Measurements from ENCODE around the gene MFSD2A. TPM values are rescaled to one million over a fixed set of nuclear protein-coding genes. Genes with fewer than 3 reads are reported as not detected.
"Not testable (repeated sequence)": the region's sequence is repeated elsewhere in the genome, so short reads cannot be mapped to it uniquely, and the experiment has no call there.

The MFSD2A gene
- total RNA-seq, 1 donor from 2014 or later: 47.8 TPM

DNA sequence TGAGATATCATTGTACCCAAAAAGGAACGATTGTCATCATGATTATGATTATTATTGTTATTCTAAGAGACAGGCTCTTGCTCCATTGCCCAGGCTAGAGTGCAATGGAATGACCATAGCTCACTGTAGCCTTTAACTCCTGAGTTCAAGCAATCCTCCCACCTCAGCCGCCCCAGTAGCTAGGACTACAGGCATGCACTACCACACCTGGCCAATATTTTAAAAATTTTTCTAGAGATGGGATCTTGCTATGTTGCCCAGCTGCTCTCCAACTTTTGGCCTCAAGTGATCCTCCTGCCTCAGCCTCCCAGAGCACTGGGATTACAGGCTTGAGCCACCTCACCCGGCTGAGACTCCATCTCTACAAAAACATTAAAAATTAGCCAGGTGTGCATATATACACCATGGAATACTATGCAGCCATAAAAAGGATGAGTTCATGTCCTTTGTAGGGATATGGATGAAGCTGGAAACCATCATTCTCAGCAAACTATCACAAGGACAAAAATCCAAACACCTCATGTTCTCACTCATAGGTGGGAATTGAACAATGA is 52.6 kb downstream of the MFSD2A start:
- H3K27ac Mint-ChIP-seq; H3K9me3 Mint-ChIP-seq; DNase-seq (ENCODE audit: low spot score); H3K36me3 Mint-ChIP-seq (ENCODE audit: low read depth); H3K4me1 Mint-ChIP-seq (ENCODE audit: low read depth); H3K4me3 Mint-ChIP-seq (ENCODE audit: low read depth); intact Hi-C loops (cut with micrococcal nuclease): not testable (repeated sequence)
- peaks cover 19% of the 10 kb centered on the region for H3K27me3 Mint-ChIP-seq (ENCODE audit: low read depth)

DNA sequence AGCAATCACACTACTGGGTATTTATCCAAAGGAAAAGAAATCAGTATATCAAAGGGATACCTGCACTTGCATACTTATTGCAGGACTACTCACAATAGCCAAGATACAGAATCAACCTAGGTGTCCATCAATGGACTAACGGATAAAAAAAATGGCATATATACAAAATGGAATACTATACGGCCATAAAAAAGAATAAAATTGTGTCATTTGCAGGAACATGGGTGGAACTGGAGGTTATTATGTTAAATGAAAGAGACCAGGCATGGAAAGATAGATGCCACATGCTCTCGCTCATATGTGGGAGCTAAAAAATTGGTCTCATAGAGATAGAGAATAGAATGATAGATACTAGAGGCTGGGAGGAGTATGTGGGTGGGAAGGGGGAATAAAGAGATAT is 56.3 kb downstream of the MFSD2A start:
- intact Hi-C loops (cut with micrococcal nuclease): no loop called here
- Mint-ChIP-seq H3K27ac (no peak overlapping the region), H3K27me3 (ENCODE audit: low read depth) (peaks cover 3% of the 10 kb centered on the region), H3K9me3 (peaks cover 9% of the 10 kb centered on the region), H3K4me1 (ENCODE audit: low read depth) (peaks cover 8% of the 10 kb centered on the region), H3K36me3 (ENCODE audit: low read depth) (no peaks in the 10 kb centered on the region), H3K4me3 (ENCODE audit: low read depth) (no peak overlapping the region)
- no peak for DNase-seq (ENCODE audit: low spot score)

- Mint-ChIP-seq H3K9me3 (peaks cover 9% of the 10 kb centered on the region), H3K36me3 (ENCODE audit: low read depth) (no peaks in the 10 kb centered on the region), H3K4me3 (ENCODE audit: low read depth) (no peak overlapping the region), H3K27ac (no peak overlapping the region), H3K4me1 (ENCODE audit: low read depth) (peaks cover 10% of the 10 kb centered on the region), H3K27me3 (ENCODE audit: low read depth) (peaks cover 9% of the 10 kb centered on the region)
- no peak for DNase-seq (ENCODE audit: low spot score)
- intact Hi-C loops (cut with micrococcal nuclease): loop anchor here (2.0 kb wide), 2 partner anchors 25 to 59 kb away; partner anchors contain the start of gene MFSD2A
These were observed 59.3 kb downstream of the MFSD2A start for GRCh38 chr1:40014253-40014706.

DNA sequence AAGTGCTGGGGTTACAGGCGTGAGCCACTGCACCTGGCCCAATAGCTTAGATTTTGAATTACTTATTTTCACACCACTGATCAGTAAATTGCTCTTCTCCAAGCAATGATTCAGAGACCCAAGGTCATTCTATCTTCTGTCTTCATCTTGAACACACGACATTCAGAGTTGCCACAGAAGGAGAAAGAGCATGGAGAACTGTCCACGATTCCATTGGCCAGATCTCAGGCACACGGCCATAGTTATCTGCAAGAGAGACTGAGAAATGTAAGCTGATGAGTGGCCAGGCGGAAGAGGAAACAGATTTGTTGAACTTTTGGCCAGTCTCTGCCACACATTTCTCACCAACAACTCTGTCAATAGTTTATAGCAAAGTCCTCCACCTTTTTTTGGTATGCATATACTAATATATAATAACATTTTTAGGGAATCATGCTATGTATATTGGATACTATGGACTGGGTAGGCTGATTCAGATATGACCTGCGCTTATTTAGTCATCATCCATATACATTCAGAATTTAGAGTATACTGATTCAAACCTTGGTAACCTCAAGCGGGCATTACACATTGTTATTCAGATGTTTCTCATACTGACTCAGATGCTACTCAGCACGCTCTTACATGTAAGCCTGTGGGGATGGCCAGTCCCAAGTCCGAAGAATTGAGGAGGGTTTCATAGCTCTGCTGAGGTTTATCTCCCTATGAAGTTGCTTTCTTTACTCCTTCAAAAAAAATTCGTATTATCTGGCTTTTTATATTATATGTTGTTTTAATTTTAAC is 60.1 kb downstream of the MFSD2A start:
- H3K4me1 Mint-ChIP-seq (ENCODE audit: low read depth): peaks cover 11% of the 10 kb centered on the region
- peaks cover 10% of the 10 kb centered on the region for H3K27me3 Mint-ChIP-seq (ENCODE audit: low read depth)
- no peak overlapping the region for H3K27ac Mint-ChIP-seq
- peaks cover 9% of the 10 kb centered on the region for H3K9me3 Mint-ChIP-seq
- DNase-seq (ENCODE audit: low spot score): no peak
- no peaks in the 10 kb centered on the region for H3K36me3 Mint-ChIP-seq (ENCODE audit: low read depth)
- intact Hi-C loops (cut with micrococcal nuclease): loop anchor here (2.0 kb wide), 2 partner anchors 24 to 60 kb away; partner anchors contain the start of gene MFSD2A
- H3K4me3 Mint-ChIP-seq (ENCODE audit: low read depth): no peak overlapping the region

DNA sequence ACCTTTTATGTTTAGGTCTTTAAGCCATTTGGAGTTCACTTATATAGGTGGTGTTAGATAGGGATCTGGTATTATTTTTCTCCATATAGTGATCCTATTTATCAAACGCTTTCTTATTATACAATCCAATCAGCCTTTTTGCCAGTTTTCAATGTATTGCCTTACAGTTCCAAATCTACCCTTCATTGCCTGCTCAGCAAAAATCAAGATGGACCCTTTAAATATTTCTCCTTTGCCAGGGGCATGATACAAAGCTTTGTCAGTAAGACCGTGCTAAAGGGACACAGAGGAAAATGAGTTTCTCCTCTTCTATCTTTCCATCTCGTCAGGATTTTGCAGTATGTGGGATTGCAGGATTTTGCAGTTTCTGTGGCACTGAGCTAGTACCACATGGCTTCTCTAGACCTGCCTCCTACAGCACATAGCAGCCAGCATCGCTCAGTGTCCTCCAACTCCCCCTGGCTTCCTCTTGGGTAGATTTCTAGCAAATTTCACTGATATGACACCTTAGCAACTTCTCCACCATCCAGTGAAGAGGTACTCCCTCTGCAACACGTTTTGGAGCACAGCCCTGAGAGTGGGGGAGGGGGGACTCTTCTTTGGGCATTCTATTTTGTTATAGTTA is 63.1 kb downstream of the MFSD2A start:
- Mint-ChIP-seq H3K4me3 (ENCODE audit: low read depth) (no peak overlapping the region), H3K27ac (no peak overlapping the region), H3K9me3 (no peaks in the 10 kb centered on the region), H3K4me1 (ENCODE audit: low read depth) (peaks cover 11% of the 10 kb centered on the region), H3K36me3 (ENCODE audit: low read depth) (no peaks in the 10 kb centered on the region), H3K27me3 (ENCODE audit: low read depth) (peaks cover 10% of the 10 kb centered on the region)
- no peak for DNase-seq (ENCODE audit: low spot score)
- intact Hi-C loops (cut with micrococcal nuclease): no loop called here

Other genes starting within 250 kb of the MFSD2A start
- gene PPIE, start 216.3 kb upstream of the MFSD2A start, total RNA-seq: 63.0 and 67.6 TPM in 2 replicates
- gene OXCT2, start 183.8 kb upstream of the MFSD2A start, total RNA-seq: 5.5 and 5.6 TPM in 2 replicates
- gene BMP8B, start 166.3 kb upstream of the MFSD2A start, total RNA-seq: 1.8 and 1.9 TPM in 2 replicates
- 22.8 and 26.2 TPM in 2 replicates for gene TRIT1, start 71.6 kb upstream of the MFSD2A start, total RNA-seq
- 0.50 and 0.57 TPM in 2 replicates for gene MYCL, start 53.2 kb upstream of the MFSD2A start, total RNA-seq
- gene CAP1, start 85.6 kb downstream of the MFSD2A start, total RNA-seq: 512 and 520 TPM in 2 replicates
- 87.8 and 92.3 TPM in 2 replicates for gene PPT1, start 142.1 kb downstream of the MFSD2A start, total RNA-seq
- 22.3 and 22.6 TPM in 2 replicates for gene RLF, start 206.2 kb downstream of the MFSD2A start, total RNA-seq

Measured in activated T-helper 2 cell treated with anti-CD3 and anti-CD28 coated beads, Interferon-gamma antibody, Interleukin-2, Interleukin-4, amounts not matched to agents 10 μg/mL and 5 μg/mL and 100 μg/mL, durations not matched to agents 14 hours and 24 hours and 36 hours (primary cell).